ENCODE data around the gene PELO.
"Not testable (repeated sequence)": the region's sequence is repeated elsewhere in the genome, so short reads cannot be mapped to it uniquely, and the experiment has no call there.

PELO gene

GRCh38 chr5:52802272-52802973 lies 14.7 kb downstream of the PELO start:
- FAIRE-seq = no peak

- no peak for FAIRE-seq
Observed at GRCh38 chr5:52802974-52803336, 15.2 kb downstream of the PELO start.

- FAIRE-seq = no peak
Observed at GRCh38 chr5:52804387-52804791, 16.7 kb downstream of the PELO start.

- FAIRE-seq = no peak
Observed at GRCh38 chr5:52804981-52805380, 17.3 kb downstream of the PELO start.

- FAIRE-seq = no peak
Observed at GRCh38 chr5:52805615-52806014, 17.9 kb downstream of the PELO start.

- no peak for FAIRE-seq
Observed at GRCh38 chr5:52807037-52807436, 19.3 kb downstream of the PELO start.

- no peak for FAIRE-seq
Observed at GRCh38 chr5:52807723-52808122, 20.0 kb downstream of the PELO start.

GRCh38 chr5:52808316-52808901 lies 20.7 kb downstream of the PELO start:
- no peak for FAIRE-seq

- FAIRE-seq = no peak
Observed at GRCh38 chr5:52809884-52810283, 22.2 kb downstream of the PELO start.

GRCh38 chr5:52810426-52810825 lies 22.7 kb downstream of the PELO start:
- FAIRE-seq = no peak

- FAIRE-seq = no peak
Observed at GRCh38 chr5:52811067-52811749, 23.5 kb downstream of the PELO start.

GRCh38 chr5:52814352-52815148 lies 26.8 kb downstream of the PELO start:
- FAIRE-seq = no peak

- no peak for FAIRE-seq
Observed at GRCh38 chr5:52817818-52818217, 30.1 kb downstream of the PELO start.

GRCh38 chr5:52818360-52818759 lies 30.6 kb downstream of the PELO start:
- no peak for FAIRE-seq

- not testable (repeated sequence) for FAIRE-seq
Observed at GRCh38 chr5:52818807-52819206, 31.1 kb downstream of the PELO start.

- FAIRE-seq = no peak
Observed at GRCh38 chr5:52821901-52822300, 34.2 kb downstream of the PELO start.

- FAIRE-seq = no peak
Observed at GRCh38 chr5:52822437-52822836, 34.7 kb downstream of the PELO start.

- no peak for FAIRE-seq
Observed at GRCh38 chr5:52824827-52825226, 37.1 kb downstream of the PELO start.

GRCh38 chr5:52825826-52826225 lies 38.1 kb downstream of the PELO start:
- no peak for FAIRE-seq

- FAIRE-seq = no peak
Observed at GRCh38 chr5:52827815-52828214, 40.1 kb downstream of the PELO start.

GRCh38 chr5:52829664-52830063 lies 41.9 kb downstream of the PELO start:
- no peak for FAIRE-seq

GRCh38 chr5:52830650-52831049 lies 42.9 kb downstream of the PELO start:
- no peak for FAIRE-seq

- FAIRE-seq = no peak
Observed at GRCh38 chr5:52831786-52832511, 44.2 kb downstream of the PELO start.
